Heart left ventricle (tissue), 16 donors: ENCODE results near the gene SLX4IP. TPM values are rescaled to one million over a fixed set of nuclear protein-coding genes. Genes with fewer than 3 reads are reported as not detected.

ENCODE experiments used
- ATAC-seq, 4 donors: fragments of 200-7000 bp; cut with Tn5 transposase; one replicate each; pipeline ENCODE4 v1.9.1; 2020 to 2022; ENCODE audit warnings: moderate library complexity in 4 of 4, mild to moderate bottlenecking in 3 of 4, moderate number of reproducible peaks in 1 of 4
- DNase-seq, 5 donors: peaks; one replicate each; pipeline ENCODE4 v3.0.0-alpha.2; 2020
- H3K27ac ChIP-seq, 12 donors: fragments of 200-600 bp; sonication (generic) in 4 of 12; one replicate each; pipeline versions ENCODE4 v1.5.0 to v1.8.0; 2016 to 2022; ENCODE audit warnings: mild to moderate bottlenecking in 2 of 12
- H3K27me3 ChIP-seq, 9 donors: fragments of 200-600 bp; sonication (generic) in 2 of 9; one replicate each; pipeline versions ENCODE4 v1.5.1 to v1.8.0; 2016 to 2022; ENCODE audit warnings: mild to moderate bottlenecking in 3 of 9
- H3K36me3 ChIP-seq, 9 donors: fragments of 200-600 bp; sonication (generic) in 2 of 9; one replicate each; pipeline versions ENCODE4 v1.5.0 to v1.8.0; 2018 to 2022; ENCODE audit warnings: mild to moderate bottlenecking in 2 of 9
- H3K4me1 ChIP-seq, 12 donors: fragments of 200-600 bp; sonication (generic) in 4 of 12; one replicate each; pipeline versions ENCODE4 v1.5.0 to v1.8.0; 2016 to 2022; ENCODE audit warnings: mild to moderate bottlenecking in 3 of 12
- H3K4me3 ChIP-seq, 12 donors: fragments of 200-600 bp; sonication (generic) in 4 of 12; one replicate each; pipeline versions ENCODE4 v1.5.0 to v1.8.0; 2017 to 2022; ENCODE audit warnings: mild to moderate bottlenecking in 9 of 12, moderate library complexity in 4 of 12
- H3K9me3 ChIP-seq, 12 donors: fragments of 200-600 bp; sonication (generic) in 4 of 12; one replicate each; pipeline versions ENCODE4 v1.5.0 to v1.8.0; 2016 to 2022; ENCODE audit warnings: mild to moderate bottlenecking in 1 of 12
- POLR2A ChIP-seq, 2 donors: fragments of 450-650 bp; IDR thresholded peaks; one replicate each; pipeline ENCODE4 v1.6.1; 2017; ENCODE audit warnings: antibody characterized with exemption in 2 of 2, mild to moderate bottlenecking in 2 of 2, moderate library complexity in 2 of 2
- WGBS, 4 donors: extraction: QIAGEN DNeasy Blood & Tissue Kit in 2 of 4; methylation state at CpG; one replicate each; pipeline versions ENCODE4 v1.1.5 to v1.1.7; 2013 to 2018; 5-methylcytosine and 5-hydroxymethylcytosine counted together
- intact Hi-C, 10 donors: fragments of 100-400 bp; cut with DNase I; formaldehyde crosslinking; loops; one replicate each; pipeline versions ENCODE4 v1.11.1 to v1.14.2; 2022
- polyA plus RNA-seq, 2 donors: library from polyadenylated mRNA; stranded (reverse); fragments of 200-250 nt; gene quantifications; one replicate each; pipeline ENCODE4 v1.2.3, GENCODE V29; 2013
- total RNA-seq, 9 donors: library from RNA; depleted of rRNA in 2 of 9; stranded (reverse); fragments of >200 nt in 2 of 9; fragmentation: NEBNext Ultra II Directional in 3 of 9; extraction: Animal tissue kit (Norgen Biotek cat#: 25700) in 3 of 9; gene quantifications; one replicate each; pipeline versions ENCODE4 v1.1.0 to v1.2.4, GENCODE V29; 2016 to 2023
- TF ChIP-seq, protein P1 (sequence below), 12 donors: fragments of 200-600 bp; sonication (generic) in 4 of 12; IDR thresholded peaks; one replicate each; pipeline versions ENCODE4 v1.5.0 to v1.8.0; 2018 to 2022; ENCODE audit warnings: antibody characterized with exemption in 12 of 12, mild to moderate bottlenecking in 5 of 12
- donor health status: ischemic (EF 13 %, LVEDD 7.1; RV severe dilation, severe dysfunction).
- donor health status: healthy with polysubstance abuse.
- donor health status: DM: no; HTN: yes; CAD: no.
- donor health status: DM: no; HTN: no; CAD: no.
- donor health status: ischemic (EF 25% LVEDD 6.9; RV normal size, moderate dysfunction).
- donor health status: ischemic (EF 25% LVEDD 5.7; RV mildly dilated, moderate dysfunction).
- donor health status: healthy.
- donor health status: DM: yes; HTN: yes; CAD: no.
- donor health status: ischemic (EF 35%, LVEDD 5.7; RV mildly dilated, moderate dysfunction).
- donor health status: nonischemic (EF 11% LVEDD 7.7; RV severe dilation, severe dysfunction).
- donor health status: DM: yes; HTN: yes; CAD: no.
- donor health status: PGD.
- donor health status: ischemic (EF 29% LVEDD 5.4; RV normal size, mild dysfunction).
- donor health status: nonischemic (EF 23%, LVEDD 6.1; RV moderate dilation, normal function).

SLX4IP gene
- total and polyA plus RNA-seq, 11 donors: 1.1 to 4.3 (median 2.4) TPM

DNA sequence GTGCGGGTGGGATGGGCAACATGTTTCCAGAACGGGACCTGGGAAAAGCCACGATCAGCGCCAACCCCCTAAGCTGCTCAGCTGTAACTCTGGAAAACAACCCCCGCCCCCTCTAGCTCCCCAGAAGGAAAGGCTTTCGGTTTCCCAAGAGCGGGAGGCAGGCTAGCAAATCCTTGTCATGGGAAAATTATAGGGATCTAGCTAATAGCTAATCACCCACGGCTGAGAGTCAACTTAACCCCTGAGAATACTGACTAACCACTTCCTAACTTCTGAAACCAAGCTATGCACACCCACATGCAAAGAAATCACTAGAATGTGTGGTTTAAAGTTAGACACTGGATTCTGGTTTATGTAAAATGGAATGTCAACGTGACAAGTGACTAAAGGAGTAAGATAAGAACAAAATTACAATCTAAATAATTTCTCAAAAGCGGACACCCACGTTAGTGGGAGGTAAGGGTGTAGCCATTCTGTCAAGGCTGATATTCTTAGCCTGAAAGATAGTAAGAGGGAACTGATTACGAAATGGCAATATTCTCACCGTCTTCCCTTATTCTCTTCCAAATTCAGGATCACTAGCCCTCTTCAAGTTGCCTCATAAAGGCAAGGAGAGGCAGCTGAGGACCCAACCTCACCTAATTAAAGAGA lies 218.6 kb downstream of the SLX4IP start:
- H3K9me3 ChIP-seq: no peaks in the 10 kb centered on the region
- intact Hi-C loops: loop anchor here in 5 of 10 donors (2.0 to 10.0 kb wide), 5 partner anchors 19 to 891 kb away; partner anchors contain the start of gene JAG1 (in 1 of the 5)
- H3K36me3 ChIP-seq: peaks cover 0 to 98% (median 81%) of the 10 kb centered on the region in 9 donors
- peak in 3 of 4 donors; percentile 40 to 66 (median 61) for ATAC-seq
- peaks cover 11 to 97% (median 71%) of the 10 kb centered on the region in 12 donors for H3K4me1 ChIP-seq
- peak overlapping the region in 8 of 12 donors; percentile 11 to 39 (median 24) for H3K4me3 ChIP-seq
- peak in 4 of 5 donors; percentile 49 to 67 (median 54) for DNase-seq
- 26 to 32% (median 31%) methylated on average over 11 to 13 of the region's 13 CpGs for WGBS, 4 donors
- H3K27ac ChIP-seq: peak overlapping the region; percentile 34 to 80 (median 64)
- TF ChIP-seq, protein P1, sequence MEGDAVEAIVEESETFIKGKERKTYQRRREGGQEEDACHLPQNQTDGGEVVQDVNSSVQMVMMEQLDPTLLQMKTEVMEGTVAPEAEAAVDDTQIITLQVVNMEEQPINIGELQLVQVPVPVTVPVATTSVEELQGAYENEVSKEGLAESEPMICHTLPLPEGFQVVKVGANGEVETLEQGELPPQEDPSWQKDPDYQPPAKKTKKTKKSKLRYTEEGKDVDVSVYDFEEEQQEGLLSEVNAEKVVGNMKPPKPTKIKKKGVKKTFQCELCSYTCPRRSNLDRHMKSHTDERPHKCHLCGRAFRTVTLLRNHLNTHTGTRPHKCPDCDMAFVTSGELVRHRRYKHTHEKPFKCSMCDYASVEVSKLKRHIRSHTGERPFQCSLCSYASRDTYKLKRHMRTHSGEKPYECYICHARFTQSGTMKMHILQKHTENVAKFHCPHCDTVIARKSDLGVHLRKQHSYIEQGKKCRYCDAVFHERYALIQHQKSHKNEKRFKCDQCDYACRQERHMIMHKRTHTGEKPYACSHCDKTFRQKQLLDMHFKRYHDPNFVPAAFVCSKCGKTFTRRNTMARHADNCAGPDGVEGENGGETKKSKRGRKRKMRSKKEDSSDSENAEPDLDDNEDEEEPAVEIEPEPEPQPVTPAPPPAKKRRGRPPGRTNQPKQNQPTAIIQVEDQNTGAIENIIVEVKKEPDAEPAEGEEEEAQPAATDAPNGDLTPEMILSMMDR (IDR thresholded peaks at IDR 0.05): no peak
- no peak for TF ChIP-seq POLR2A (IDR thresholded peaks at IDR 0.05)
- no peaks in the 10 kb centered on the region for H3K27me3 ChIP-seq

DNA sequence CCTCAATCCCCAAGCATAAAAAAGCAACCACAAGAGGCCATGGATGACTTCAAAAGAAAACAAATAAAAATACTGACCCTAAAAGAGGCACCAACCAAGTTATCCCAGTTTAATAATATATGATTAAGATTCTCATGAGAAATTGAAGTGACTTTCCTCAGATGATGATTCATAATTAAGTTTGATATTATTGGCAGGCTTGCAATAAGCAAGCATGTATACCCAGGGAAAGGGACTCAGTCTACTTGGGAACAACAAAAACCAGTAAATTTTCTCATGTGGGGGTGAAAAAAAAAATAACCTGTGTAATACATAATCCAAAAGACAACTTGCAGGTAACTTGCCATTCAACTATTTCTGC lies 219.1 kb downstream of the SLX4IP start:
- H3K27me3 ChIP-seq: no peaks in the 10 kb centered on the region
- intact Hi-C loops: loop anchor here in 4 of 10 donors (5.0 to 10.0 kb wide), 4 partner anchors 97 to 891 kb away; no protein-coding TSS in a partner anchor
- peak overlapping the region in 11 of 12 donors; percentile 54 to 80 (median 65) for H3K27ac ChIP-seq
- peaks cover 11 to 99% (median 75%) of the 10 kb centered on the region in 12 donors for H3K4me1 ChIP-seq
- DNase-seq: no peak
- no peak for ATAC-seq
- no peak for TF ChIP-seq POLR2A (IDR thresholded peaks at IDR 0.05)
- TF ChIP-seq, protein P1 (IDR thresholded peaks at IDR 0.05): no peak
- no peaks in the 10 kb centered on the region for H3K9me3 ChIP-seq
- peaks cover 0 to 98% (median 81%) of the 10 kb centered on the region in 9 donors for H3K36me3 ChIP-seq
- peak overlapping the region in 5 of 12 donors; percentile 15 to 39 (median 28) for H3K4me3 ChIP-seq

DNA sequence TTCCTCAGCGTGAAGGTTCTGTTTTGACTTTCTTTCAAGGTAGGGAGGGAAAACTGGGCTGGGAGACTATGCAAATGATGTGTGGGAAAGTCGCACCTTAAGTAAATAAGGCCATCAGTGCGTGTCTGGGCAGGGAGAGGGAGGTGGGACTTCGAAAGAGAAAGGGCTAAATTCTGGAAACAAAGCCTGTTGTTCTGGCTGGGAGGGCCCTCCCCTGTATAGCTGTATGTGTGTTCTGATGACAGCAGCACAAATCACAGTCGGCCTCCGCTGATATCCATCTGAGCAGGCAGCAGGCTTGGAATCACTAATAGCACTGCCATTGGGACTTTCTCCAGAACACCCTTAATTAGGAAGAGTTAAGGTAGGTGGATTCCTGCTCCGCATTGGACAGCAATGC lies 219.5 kb downstream of the SLX4IP start:
- Histone ChIP-seq H3K9me3 (no peaks in the 10 kb centered on the region), H3K27me3 (no peaks in the 10 kb centered on the region), H3K4me3 (peak overlapping the region in 1 of 12 donors; percentile 9), H3K27ac (peak overlapping the region in 11 of 12 donors; percentile 54 to 80 (median 65)), H3K4me1 (peaks cover 11 to 99% (median 77%) of the 10 kb centered on the region in 12 donors), H3K36me3 (peaks cover 0 to 97% (median 79%) of the 10 kb centered on the region in 9 donors)
- no peak for DNase-seq
- ATAC-seq: peak; percentile 27 to 29 (median 28)
- WGBS, 4 donors: 44 to 52% (median 50%) methylated on average over 7 of the region's 7 CpGs
- intact Hi-C loops: loop anchor here in 4 of 10 donors (5.0 to 10.0 kb wide), 4 partner anchors 97 to 890 kb away; no protein-coding TSS in a partner anchor
- TF ChIP-seq, protein P1 (IDR thresholded peaks at IDR 0.05): no peak
- no peak for TF ChIP-seq POLR2A (IDR thresholded peaks at IDR 0.05)
